ENCODE measurements around the gene CCDC200. TPM values are rescaled to one million over a fixed set of nuclear protein-coding genes. Genes with fewer than 3 reads are reported as not detected.

Gene CCDC200
- total and polyA plus RNA-seq, 2 of the 13 experiments (the other 11 are each of a cell fraction or from before 2014, with no cell fraction given) = not detected

GRCh38 chr17:43176119-43176570, 52.3 kb downstream of the CCDC200 start (continued):
- TF ChIP-seq CHD2 (IDR thresholded peaks at IDR 0.05; ENCODE audit: low read depth, low read length) = no peak
- TF ChIP-seq THAP11 (CRISPR knock-in tag; IDR thresholded peaks at IDR 0.05) = peak; percentile 43
- no peak for TF ChIP-seq SSRP1 (CRISPR knock-in tag; IDR thresholded peaks at IDR 0.05)
- TF ChIP-seq AKAP8 (CRISPR knock-in tag; IDR thresholded peaks at IDR 0.05) = no peak
- TF ChIP-seq ZFP1 (CRISPR knock-in tag; IDR thresholded peaks at IDR 0.05) = 0 out of 2 replicates have a peak, but pooled peaks have one; percentile 34
- TF ChIP-seq ZNF333 (CRISPR knock-in tag; IDR thresholded peaks at IDR 0.05; ENCODE audit: borderline replicate concordance) = no peak
- TF ChIP-seq, protein P1, sequence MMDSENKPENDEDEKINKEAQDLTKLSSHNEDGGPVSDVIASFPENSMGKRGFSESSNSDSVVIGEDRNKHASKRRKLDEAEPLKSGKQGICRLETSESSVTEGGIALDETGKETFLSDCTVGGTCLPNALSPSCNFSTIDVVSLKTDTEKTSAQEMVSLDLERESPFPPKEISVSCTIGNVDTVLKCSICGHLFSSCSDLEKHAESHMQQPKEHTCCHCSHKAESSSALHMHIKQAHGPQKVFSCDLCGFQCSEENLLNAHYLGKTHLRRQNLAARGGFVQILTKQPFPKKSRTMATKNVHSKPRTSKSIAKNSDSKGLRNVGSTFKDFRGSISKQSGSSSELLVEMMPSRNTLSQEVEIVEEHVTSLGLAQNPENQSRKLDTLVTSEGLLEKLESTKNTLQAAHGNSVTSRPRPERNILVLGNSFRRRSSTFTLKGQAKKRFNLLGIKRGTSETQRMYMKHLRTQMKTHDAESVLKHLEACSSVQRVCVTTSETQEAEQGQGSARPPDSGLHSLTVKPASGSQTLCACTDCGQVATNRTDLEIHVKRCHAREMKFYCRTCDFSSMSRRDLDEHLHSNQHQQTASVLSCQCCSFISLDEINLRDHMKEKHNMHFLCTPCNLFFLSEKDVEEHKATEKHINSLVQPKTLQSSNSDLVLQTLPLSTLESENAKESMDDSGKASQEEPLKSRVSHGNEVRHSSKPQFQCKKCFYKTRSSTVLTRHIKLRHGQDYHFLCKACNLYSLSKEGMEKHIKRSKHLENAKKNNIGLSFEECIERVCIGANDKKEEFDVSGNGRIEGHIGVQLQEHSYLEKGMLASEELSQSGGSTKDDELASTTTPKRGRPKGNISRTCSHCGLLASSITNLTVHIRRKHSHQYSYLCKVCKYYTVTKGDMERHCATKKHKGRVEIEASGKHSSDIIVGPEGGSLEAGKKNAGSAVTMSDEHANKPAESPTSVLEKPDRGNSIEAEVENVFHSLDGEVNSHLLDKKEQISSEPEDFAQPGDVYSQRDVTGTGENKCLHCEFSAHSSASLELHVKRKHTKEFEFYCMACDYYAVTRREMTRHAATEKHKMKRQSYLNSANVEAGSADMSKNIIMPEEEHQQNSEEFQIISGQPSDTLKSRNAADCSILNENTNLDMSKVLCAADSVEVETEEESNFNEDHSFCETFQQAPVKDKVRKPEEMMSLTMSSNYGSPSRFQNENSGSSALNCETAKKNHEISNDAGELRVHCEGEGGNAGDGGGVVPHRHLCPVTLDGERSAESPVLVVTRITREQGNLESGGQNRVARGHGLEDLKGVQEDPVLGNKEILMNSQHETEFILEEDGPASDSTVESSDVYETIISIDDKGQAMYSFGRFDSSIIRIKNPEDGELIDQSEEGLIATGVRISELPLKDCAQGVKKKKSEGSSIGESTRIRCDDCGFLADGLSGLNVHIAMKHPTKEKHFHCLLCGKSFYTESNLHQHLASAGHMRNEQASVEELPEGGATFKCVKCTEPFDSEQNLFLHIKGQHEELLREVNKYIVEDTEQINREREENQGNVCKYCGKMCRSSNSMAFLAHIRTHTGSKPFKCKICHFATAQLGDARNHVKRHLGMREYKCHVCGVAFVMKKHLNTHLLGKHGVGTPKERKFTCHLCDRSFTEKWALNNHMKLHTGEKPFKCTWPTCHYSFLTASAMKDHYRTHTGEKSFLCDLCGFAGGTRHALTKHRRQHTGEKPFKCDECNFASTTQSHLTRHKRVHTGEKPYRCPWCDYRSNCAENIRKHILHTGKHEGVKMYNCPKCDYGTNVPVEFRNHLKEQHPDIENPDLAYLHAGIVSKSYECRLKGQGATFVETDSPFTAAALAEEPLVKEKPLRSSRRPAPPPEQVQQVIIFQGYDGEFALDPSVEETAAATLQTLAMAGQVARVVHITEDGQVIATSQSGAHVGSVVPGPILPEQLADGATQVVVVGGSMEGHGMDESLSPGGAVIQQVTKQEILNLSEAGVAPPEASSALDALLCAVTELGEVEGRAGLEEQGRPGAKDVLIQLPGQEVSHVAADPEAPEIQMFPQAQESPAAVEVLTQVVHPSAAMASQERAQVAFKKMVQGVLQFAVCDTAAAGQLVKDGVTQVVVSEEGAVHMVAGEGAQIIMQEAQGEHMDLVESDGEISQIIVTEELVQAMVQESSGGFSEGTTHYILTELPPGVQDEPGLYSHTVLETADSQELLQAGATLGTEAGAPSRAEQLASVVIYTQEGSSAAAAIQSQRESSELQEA (CRISPR knock-in tag; IDR thresholded peaks at IDR 0.05; ENCODE audit: not compliant biosample characterization) = no peak
- TF ChIP-seq SALL2 (CRISPR knock-in tag; IDR thresholded peaks at IDR 0.05) = no peak
- TF ChIP-seq ZNF776 (CRISPR knock-in tag; IDR thresholded peaks at IDR 0.05) = no peak
- TF ChIP-seq ASH2L (IDR thresholded peaks at IDR 0.05; ENCODE audit: insufficient read length, low read depth, low read length) = peak; percentile 71
- no peak for TF ChIP-seq ZNF800 (CRISPR knock-in tag; IDR thresholded peaks at IDR 0.05)
- TF ChIP-seq, protein P2, sequence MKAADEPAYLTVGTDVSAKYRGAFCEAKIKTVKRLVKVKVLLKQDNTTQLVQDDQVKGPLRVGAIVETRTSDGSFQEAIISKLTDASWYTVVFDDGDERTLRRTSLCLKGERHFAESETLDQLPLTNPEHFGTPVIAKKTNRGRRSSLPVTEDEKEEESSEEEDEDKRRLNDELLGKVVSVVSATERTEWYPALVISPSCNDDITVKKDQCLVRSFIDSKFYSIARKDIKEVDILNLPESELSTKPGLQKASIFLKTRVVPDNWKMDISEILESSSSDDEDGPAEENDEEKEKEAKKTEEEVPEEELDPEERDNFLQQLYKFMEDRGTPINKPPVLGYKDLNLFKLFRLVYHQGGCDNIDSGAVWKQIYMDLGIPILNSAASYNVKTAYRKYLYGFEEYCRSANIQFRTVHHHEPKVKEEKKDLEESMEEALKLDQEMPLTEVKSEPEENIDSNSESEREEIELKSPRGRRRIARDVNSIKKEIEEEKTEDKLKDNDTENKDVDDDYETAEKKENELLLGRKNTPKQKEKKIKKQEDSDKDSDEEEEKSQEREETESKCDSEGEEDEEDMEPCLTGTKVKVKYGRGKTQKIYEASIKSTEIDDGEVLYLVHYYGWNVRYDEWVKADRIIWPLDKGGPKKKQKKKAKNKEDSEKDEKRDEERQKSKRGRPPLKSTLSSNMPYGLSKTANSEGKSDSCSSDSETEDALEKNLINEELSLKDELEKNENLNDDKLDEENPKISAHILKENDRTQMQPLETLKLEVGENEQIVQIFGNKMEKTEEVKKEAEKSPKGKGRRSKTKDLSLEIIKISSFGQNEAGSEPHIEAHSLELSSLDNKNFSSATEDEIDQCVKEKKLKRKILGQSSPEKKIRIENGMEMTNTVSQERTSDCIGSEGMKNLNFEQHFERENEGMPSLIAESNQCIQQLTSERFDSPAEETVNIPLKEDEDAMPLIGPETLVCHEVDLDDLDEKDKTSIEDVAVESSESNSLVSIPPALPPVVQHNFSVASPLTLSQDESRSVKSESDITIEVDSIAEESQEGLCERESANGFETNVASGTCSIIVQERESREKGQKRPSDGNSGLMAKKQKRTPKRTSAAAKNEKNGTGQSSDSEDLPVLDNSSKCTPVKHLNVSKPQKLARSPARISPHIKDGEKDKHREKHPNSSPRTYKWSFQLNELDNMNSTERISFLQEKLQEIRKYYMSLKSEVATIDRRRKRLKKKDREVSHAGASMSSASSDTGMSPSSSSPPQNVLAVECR (CRISPR knock-in tag; IDR thresholded peaks at IDR 0.05; ENCODE audit: borderline replicate concordance) = no peak; the same call in 1 of the 2 replicates
- TF ChIP-seq PCBP1 (IDR thresholded peaks at IDR 0.05; ENCODE audit: borderline replicate concordance, low read depth, low read length) = no peak
- TF ChIP-seq CEBPG (CRISPR knock-in tag; IDR thresholded peaks at IDR 0.05) = peak; percentile 77
- TF ChIP-seq PHF5A (CRISPR knock-in tag; IDR thresholded peaks at IDR 0.05; ENCODE audit: low read depth, unreplicated experiment) = peak; percentile 57
- TF ChIP-seq ATAD3A (CRISPR knock-in tag; IDR thresholded peaks at IDR 0.05) = no peak
- peak; percentile 71; the same call in 1 of the 2 replicates for TF ChIP-seq ZKSCAN8 (CRISPR knock-in tag; IDR thresholded peaks at IDR 0.05; ENCODE audit: borderline replicate concordance)

Data from HepG2 (cell line).